ENCODE data around the gene PGBD4. TPM values are rescaled to one million over a fixed set of nuclear protein-coding genes. Genes with fewer than 3 reads are reported as not detected.
"Not testable (repeated sequence)": the region's sequence is repeated elsewhere in the genome, so short reads cannot be mapped to it uniquely, and the experiment has no call there.

PGBD4 gene
- total and polyA plus RNA-seq, 5 donors from 2014 or later: 1.4 to 3.6 (median 1.9) TPM

DNA sequence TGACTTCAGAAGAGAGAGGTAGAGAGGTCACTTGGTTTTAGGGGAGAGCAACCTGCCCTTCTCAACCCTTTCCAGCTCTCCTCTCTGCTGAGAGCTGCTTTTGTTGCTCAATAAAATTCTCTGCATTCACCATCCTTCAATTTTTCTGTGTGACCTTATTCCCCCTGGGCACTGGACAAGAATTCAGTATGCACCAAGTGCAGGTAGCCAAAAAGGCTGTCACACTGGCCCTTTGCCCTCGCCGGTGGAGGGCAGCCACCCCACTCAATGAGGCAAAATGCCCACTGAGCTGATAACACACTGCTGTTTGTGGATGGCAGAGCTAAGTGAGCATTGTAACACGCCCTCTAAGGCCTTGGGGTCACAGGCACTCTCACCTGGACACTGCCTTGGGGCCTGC, 12.9 kb downstream of the PGBD4 start:
- ATAC-seq (ENCODE audit: low read depth in 2 of 2) (no peak), DNase-seq (no peak)
- no peak overlapping the region for H3K27ac Mint-ChIP-seq
- no peaks in the 10 kb centered on the region for H3K4me1 ChIP-seq (ENCODE audit: control insufficient read depth, insufficient read depth, low read length, poor library complexity, severe bottlenecking)
- no peaks in the 10 kb centered on the region for H3K36me3 ChIP-seq (ENCODE audit: control insufficient read depth, insufficient read depth, low read length)
- H3K27ac ChIP-seq (ENCODE audit: insufficient read depth, low read length, poor library complexity, severe bottlenecking): no peak overlapping the region
- H3K36me3 Mint-ChIP-seq: no peaks in the 10 kb centered on the region
- H3K27me3 ChIP-seq (ENCODE audit: control insufficient read depth, insufficient read depth, low read length): no peaks in the 10 kb centered on the region
- H3K27me3 Mint-ChIP-seq: peaks cover 30% of the 10 kb centered on the region
- no peaks in the 10 kb centered on the region for H3K9me3 Mint-ChIP-seq
- peaks cover 0 to 8% (median 3%) of the 10 kb centered on the region in 4 donors for H3K4me1 Mint-ChIP-seq
- H3K4me3 ChIP-seq (ENCODE audit: low read depth, low read length): no peak overlapping the region
- H3K9me3 ChIP-seq (ENCODE audit: control insufficient read depth in 2 of 2, low read length in 2 of 2): no peaks in the 10 kb centered on the region
- no peak overlapping the region for H3K4me3 Mint-ChIP-seq

DNA sequence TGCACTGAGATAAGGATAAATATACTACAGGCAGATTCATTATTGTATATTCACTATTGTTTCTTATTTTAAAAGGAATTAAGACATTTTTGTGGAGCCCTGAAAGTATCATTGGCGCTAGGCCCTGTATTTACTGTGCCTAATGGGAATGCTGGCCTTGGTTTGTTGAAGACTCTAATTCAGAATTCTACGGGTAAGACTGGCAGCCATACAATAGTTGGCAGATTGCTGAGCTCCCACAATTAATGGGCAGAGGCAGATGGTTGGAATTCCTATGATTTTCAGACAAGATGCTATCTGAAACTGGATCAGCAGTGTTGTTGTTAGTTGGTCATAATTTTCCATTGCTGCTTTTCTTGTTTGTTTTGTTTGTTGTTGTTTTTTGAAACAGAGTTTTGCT, 14.7 kb downstream of the PGBD4 start:
- no peaks in the 10 kb centered on the region for H3K4me1 ChIP-seq (ENCODE audit: control insufficient read depth, insufficient read depth, low read length, poor library complexity, severe bottlenecking)
- Mint-ChIP-seq H3K36me3 (no peaks in the 10 kb centered on the region), H3K9me3 (peaks cover 0 to 3% (median 0%) of the 10 kb centered on the region in 7 donors), H3K27me3 (peaks cover 44% of the 10 kb centered on the region), H3K4me3 (no peak overlapping the region), H3K27ac (no peak overlapping the region), H3K4me1 (no peaks in the 10 kb centered on the region)
- no peak overlapping the region for H3K27ac ChIP-seq (ENCODE audit: insufficient read depth, low read length, poor library complexity, severe bottlenecking)
- H3K36me3 ChIP-seq (ENCODE audit: control insufficient read depth, insufficient read depth, low read length): no peaks in the 10 kb centered on the region
- no peaks in the 10 kb centered on the region for H3K9me3 ChIP-seq (ENCODE audit: control insufficient read depth in 2 of 2, low read length in 2 of 2)
- H3K27me3 ChIP-seq (ENCODE audit: control insufficient read depth, insufficient read depth, low read length): no peaks in the 10 kb centered on the region
- H3K4me3 ChIP-seq (ENCODE audit: low read depth, low read length): no peak overlapping the region
- DNase-seq (no peak), ATAC-seq (ENCODE audit: low read depth in 2 of 2) (no peak)

DNA sequence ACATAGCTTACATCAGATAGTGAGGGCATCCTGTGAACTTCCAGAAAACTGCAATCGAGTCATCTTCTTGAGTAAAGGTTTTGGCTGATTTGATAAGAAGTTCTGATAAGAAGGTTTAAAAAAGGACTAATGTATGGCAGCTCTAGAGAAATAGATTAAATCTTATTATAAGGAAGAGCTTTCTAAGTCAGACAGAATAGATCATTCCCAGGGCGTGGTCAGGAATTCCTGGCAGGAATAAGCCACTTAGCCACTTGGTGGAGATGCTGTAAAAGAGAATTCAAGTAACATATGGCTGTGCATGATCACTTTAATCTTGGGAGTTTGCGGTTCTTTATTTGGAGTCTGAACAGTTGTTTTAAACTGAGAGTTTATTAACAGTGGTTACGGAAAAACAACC, 17.4 kb downstream of the PGBD4 start:
- Histone ChIP-seq H3K4me3 (ENCODE audit: low read depth, low read length) (no peak overlapping the region), H3K9me3 (ENCODE audit: control insufficient read depth in 2 of 2, low read length in 2 of 2) (no peaks in the 10 kb centered on the region), H3K36me3 (ENCODE audit: control insufficient read depth, insufficient read depth, low read length) (no peaks in the 10 kb centered on the region), H3K27ac (ENCODE audit: insufficient read depth, low read length, poor library complexity, severe bottlenecking) (no peak overlapping the region), H3K4me1 (ENCODE audit: control insufficient read depth, insufficient read depth, low read length, poor library complexity, severe bottlenecking) (no peaks in the 10 kb centered on the region), H3K27me3 (ENCODE audit: control insufficient read depth, insufficient read depth, low read length) (no peaks in the 10 kb centered on the region)
- peaks cover 0 to 3% (median 0%) of the 10 kb centered on the region in 7 donors for H3K9me3 Mint-ChIP-seq
- no peaks in the 10 kb centered on the region for H3K36me3 Mint-ChIP-seq
- no peak for DNase-seq
- no peak overlapping the region for H3K4me3 Mint-ChIP-seq
- no peaks in the 10 kb centered on the region for H3K4me1 Mint-ChIP-seq
- no peak overlapping the region for H3K27ac Mint-ChIP-seq
- H3K27me3 Mint-ChIP-seq: peaks cover 44% of the 10 kb centered on the region
- ATAC-seq (ENCODE audit: low read depth in 2 of 2): no peak

DNA sequence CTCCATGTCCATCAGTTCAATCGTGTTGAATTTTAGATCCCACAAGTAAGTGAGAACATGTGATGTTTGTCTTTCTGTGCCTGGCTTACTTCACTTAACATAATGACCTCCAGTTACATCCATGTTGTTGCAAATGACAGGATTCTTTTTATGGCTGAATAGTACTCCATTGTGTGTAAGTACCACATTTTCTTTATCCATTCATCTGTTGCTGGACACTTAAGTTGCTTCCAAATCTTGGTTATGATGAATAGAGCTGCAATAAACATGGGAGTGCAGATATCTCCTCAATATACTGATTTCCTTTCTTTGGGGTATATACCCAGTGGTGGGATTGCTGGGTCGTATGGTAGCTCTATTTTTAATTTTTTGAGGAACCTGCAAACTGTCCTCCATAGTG, 18.5 kb downstream of the PGBD4 start:
- H3K4me3 ChIP-seq (ENCODE audit: low read depth, low read length); H3K36me3 ChIP-seq (ENCODE audit: control insufficient read depth, insufficient read depth, low read length); H3K27ac Mint-ChIP-seq; H3K4me3 Mint-ChIP-seq; H3K4me1 Mint-ChIP-seq; H3K9me3 ChIP-seq (ENCODE audit: control insufficient read depth in 2 of 2, low read length in 2 of 2); H3K4me1 ChIP-seq (ENCODE audit: control insufficient read depth, insufficient read depth, low read length, poor library complexity, severe bottlenecking); H3K27ac ChIP-seq (ENCODE audit: insufficient read depth, low read length, poor library complexity, severe bottlenecking); ATAC-seq (ENCODE audit: low read depth in 2 of 2); DNase-seq; H3K27me3 ChIP-seq (ENCODE audit: control insufficient read depth, insufficient read depth, low read length); H3K9me3 Mint-ChIP-seq; H3K36me3 Mint-ChIP-seq: not testable (repeated sequence)
- H3K27me3 Mint-ChIP-seq: peaks cover 35% of the 10 kb centered on the region

DNA sequence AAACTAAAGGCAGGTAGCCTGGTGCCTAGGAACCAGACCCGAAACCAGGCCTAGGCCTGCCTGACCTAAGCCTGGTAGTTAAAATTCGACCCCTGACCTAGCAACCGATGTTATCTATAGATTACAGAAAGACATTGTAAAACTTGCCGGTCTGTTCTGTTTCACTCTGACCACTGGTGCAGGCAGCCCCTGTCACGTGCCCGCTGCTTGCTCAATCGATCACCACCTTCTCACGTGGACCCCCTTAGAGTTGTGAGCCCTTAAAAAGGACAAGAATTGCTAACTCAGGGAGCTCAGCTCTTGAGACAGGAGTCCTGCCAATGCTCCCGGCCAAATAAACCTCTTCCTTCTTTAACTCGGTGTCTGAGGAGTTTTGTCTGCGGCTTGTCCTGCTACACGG, 19.9 kb downstream of the PGBD4 start:
- H3K27ac Mint-ChIP-seq; ATAC-seq (ENCODE audit: low read depth in 2 of 2); H3K27ac ChIP-seq (ENCODE audit: insufficient read depth, low read length, poor library complexity, severe bottlenecking); DNase-seq; H3K36me3 ChIP-seq (ENCODE audit: control insufficient read depth, insufficient read depth, low read length); H3K9me3 Mint-ChIP-seq; H3K4me1 Mint-ChIP-seq; H3K4me3 Mint-ChIP-seq; H3K36me3 Mint-ChIP-seq; H3K4me3 ChIP-seq (ENCODE audit: low read depth, low read length); H3K4me1 ChIP-seq (ENCODE audit: control insufficient read depth, insufficient read depth, low read length, poor library complexity, severe bottlenecking); H3K9me3 ChIP-seq (ENCODE audit: control insufficient read depth in 2 of 2, low read length in 2 of 2); H3K27me3 ChIP-seq (ENCODE audit: control insufficient read depth, insufficient read depth, low read length): not testable (repeated sequence)
- peaks cover 30% of the 10 kb centered on the region for H3K27me3 Mint-ChIP-seq

DNA sequence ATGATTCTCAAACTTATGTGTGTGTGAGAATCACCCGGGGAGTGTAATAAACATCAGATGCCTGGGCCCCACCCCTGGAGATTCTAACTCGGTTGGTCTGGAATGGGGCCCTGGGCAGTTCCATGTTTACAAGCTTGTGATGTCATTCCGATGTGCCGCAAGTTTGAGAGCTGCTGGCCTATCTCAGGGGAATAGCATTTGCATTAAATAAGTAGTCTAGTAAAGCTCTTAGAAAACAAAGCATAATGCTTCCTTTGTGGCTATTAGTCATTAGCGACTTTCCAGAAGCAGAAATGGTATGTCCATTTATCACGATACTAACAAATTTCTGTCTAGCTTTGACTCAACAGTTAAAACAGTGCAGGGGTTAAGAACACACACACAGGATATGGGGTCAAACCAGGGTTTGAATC, 20.9 kb downstream of the PGBD4 start:
- ATAC-seq (ENCODE audit: low read depth in 2 of 2): no peak

DNA sequence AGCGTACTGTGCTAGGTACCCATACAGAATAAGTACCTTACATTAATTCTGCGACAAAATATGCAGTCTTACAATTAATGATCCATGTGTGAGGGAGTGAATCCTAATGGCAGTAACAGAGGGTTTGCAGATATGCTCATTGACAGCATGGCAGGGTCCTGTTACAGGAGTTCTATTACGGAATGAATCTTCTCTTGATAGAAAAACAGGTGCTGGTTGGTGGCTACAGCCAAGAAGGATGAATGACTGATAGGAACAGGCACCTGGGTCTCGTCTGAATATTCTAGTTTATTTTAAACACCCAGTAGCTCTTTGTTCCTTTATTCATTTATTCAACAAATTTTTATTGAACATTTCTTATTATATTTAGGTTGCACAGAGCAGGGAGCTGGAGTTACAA, 22.8 kb downstream of the PGBD4 start:
- ATAC-seq (ENCODE audit: low read depth in 2 of 2) (no peak), DNase-seq (no peak)
- no peaks in the 10 kb centered on the region for H3K4me1 Mint-ChIP-seq
- Histone ChIP-seq H3K27me3 (ENCODE audit: control insufficient read depth, insufficient read depth, low read length) (no peaks in the 10 kb centered on the region), H3K36me3 (ENCODE audit: control insufficient read depth, insufficient read depth, low read length) (no peaks in the 10 kb centered on the region), H3K4me3 (ENCODE audit: low read depth, low read length) (no peak overlapping the region), H3K4me1 (ENCODE audit: control insufficient read depth, insufficient read depth, low read length, poor library complexity, severe bottlenecking) (no peaks in the 10 kb centered on the region), H3K9me3 (ENCODE audit: control insufficient read depth in 2 of 2, low read length in 2 of 2) (no peaks in the 10 kb centered on the region), H3K27ac (ENCODE audit: insufficient read depth, low read length, poor library complexity, severe bottlenecking) (no peak overlapping the region)
- no peak overlapping the region for H3K27ac Mint-ChIP-seq
- no peaks in the 10 kb centered on the region for H3K36me3 Mint-ChIP-seq
- H3K9me3 Mint-ChIP-seq: peaks cover 0 to 3% (median 0%) of the 10 kb centered on the region in 7 donors
- no peak overlapping the region for H3K4me3 Mint-ChIP-seq
- peaks cover 24% of the 10 kb centered on the region for H3K27me3 Mint-ChIP-seq

More for the DNA sequence above, 20.9 kb downstream of the PGBD4 start:
- Histone ChIP-seq H3K36me3 (ENCODE audit: control insufficient read depth, insufficient read depth, low read length) (no peaks in the 10 kb centered on the region), H3K27ac (ENCODE audit: insufficient read depth, low read length, poor library complexity, severe bottlenecking) (no peak overlapping the region), H3K4me3 (ENCODE audit: low read depth, low read length) (no peak overlapping the region), H3K27me3 (ENCODE audit: control insufficient read depth, insufficient read depth, low read length) (no peaks in the 10 kb centered on the region), H3K4me1 (ENCODE audit: control insufficient read depth, insufficient read depth, low read length, poor library complexity, severe bottlenecking) (no peaks in the 10 kb centered on the region), H3K9me3 (ENCODE audit: control insufficient read depth in 2 of 2, low read length in 2 of 2) (no peaks in the 10 kb centered on the region)
- Mint-ChIP-seq H3K9me3 (peaks cover 0 to 3% (median 0%) of the 10 kb centered on the region in 7 donors), H3K27me3 (peaks cover 30% of the 10 kb centered on the region), H3K36me3 (no peaks in the 10 kb centered on the region), H3K4me3 (no peak overlapping the region), H3K27ac (no peak overlapping the region), H3K4me1 (no peaks in the 10 kb centered on the region)
- DNase-seq: no peak

DNA sequence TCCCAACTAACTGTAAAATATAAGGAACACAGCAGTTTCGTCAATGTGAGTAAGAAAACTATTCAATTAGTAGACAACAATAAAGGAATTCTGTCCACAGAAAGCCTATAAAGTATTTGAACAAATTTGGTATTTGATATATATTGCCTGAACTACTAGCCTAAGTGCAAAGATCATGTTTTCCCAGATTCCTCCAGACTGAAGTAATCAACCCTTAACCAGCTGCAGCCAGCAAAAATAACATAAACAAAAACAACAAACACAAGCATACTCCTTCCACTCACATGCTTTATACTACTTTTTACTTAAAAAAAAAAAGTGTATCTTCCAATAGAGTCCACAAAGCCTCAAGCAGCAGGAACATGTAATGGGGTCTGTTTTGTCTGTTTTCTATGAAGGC, 24.1 kb downstream of the PGBD4 start:
- H3K9me3 ChIP-seq (ENCODE audit: control insufficient read depth in 2 of 2, low read length in 2 of 2): no peaks in the 10 kb centered on the region
- H3K27me3 ChIP-seq (ENCODE audit: control insufficient read depth, insufficient read depth, low read length): no peaks in the 10 kb centered on the region
- H3K36me3 ChIP-seq (ENCODE audit: control insufficient read depth, insufficient read depth, low read length): no peaks in the 10 kb centered on the region
- Mint-ChIP-seq H3K9me3 (peaks cover 0 to 2% (median 0%) of the 10 kb centered on the region in 7 donors), H3K4me1 (no peaks in the 10 kb centered on the region), H3K27ac (no peak overlapping the region), H3K27me3 (peaks cover 16% of the 10 kb centered on the region), H3K36me3 (no peaks in the 10 kb centered on the region), H3K4me3 (no peak overlapping the region)
- ATAC-seq (ENCODE audit: low read depth in 2 of 2) (no peak), DNase-seq (no peak)
- no peak overlapping the region for H3K27ac ChIP-seq (ENCODE audit: insufficient read depth, low read length, poor library complexity, severe bottlenecking)
- no peaks in the 10 kb centered on the region for H3K4me1 ChIP-seq (ENCODE audit: control insufficient read depth, insufficient read depth, low read length, poor library complexity, severe bottlenecking)
- H3K4me3 ChIP-seq (ENCODE audit: low read depth, low read length): no peak overlapping the region
